Umbilical cord (tissue), 2 donors: ENCODE results near the gene NCOA4. TPM values are rescaled to one million over a fixed set of nuclear protein-coding genes. Genes with fewer than 3 reads are reported as not detected.
"Not testable (repeated sequence)": the region's sequence is repeated elsewhere in the genome, so short reads cannot be mapped to it uniquely, and the experiment has no call there.

Experiments used
- DNase-seq: peaks from one replicate; pipeline ENCODE4 v3.0.0-alpha.2; 2015; ENCODE audit warnings: low spot score
- total RNA-seq: library from RNA; depleted of rRNA; stranded (reverse); fragments of >200 nt; gene quantifications from one replicate; pipeline ENCODE4 v1.2.3, GENCODE V29; 2014; ENCODE audit warnings: low replicate concordance; ENCODE audit not compliant: insufficient read depth

The NCOA4 gene
- total RNA-seq, 1 donor from 2014 or later, result 256 TPM

GRCh38 chr10:46052791-46053375, 22.5 kb upstream of the NCOA4 start:
- no peak for DNase-seq

DNA sequence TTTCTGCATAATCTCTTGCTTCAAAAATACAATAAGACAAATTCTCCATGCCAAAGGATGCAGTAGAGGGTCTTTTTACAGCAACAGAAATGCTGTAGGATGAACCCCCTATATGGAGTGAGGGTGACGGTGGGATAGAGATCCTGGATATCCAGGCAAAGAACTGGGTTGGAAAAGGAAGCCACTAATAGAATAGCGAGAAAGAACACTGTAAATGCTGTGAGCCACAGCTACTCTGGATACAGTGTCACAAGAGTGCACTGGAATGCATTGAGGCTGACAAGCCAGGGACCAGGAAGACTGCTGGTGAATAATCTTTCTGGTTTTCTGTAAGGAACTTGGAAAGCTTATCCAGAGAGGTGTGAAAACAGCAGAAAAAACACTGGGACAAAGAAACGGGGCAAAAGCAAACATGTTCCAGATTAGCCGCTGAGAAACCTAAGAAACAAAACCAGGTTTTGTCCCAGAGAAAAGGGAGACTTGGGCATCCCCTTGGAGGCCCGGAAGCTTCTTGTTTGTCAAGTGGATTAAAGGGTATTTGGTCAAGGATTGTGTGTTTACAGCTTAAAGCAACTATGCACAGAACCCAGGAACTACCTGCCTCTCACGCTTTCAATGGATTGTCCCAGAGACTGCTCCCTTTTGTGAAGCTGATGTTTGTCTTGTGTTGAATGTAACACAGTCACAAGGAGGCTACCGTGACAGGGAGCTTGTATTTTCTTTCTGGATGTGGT, 21.8 kb upstream of the NCOA4 start:
- no peak for DNase-seq

- peak; percentile 24 for DNase-seq
Observed at GRCh38 chr10:46050941-46051623, 20.7 kb upstream of the NCOA4 start.

DNA sequence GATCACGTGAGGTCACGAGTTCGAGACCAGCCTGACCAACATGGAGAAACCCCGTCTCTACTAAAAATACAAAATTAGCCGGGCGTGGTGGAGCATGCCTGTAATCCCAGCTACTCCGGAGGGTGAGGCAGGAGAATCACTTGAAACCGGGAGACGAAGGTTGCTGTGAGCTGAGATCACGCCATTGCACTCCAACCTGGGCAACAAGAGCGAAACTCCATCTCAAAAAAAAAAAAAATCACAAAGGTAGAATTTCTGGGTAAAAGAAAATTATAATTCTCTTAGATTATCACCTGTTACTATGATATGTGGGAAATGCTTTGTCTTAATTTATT, 19.0 kb upstream of the NCOA4 start:
- not testable (repeated sequence) for DNase-seq

DNA sequence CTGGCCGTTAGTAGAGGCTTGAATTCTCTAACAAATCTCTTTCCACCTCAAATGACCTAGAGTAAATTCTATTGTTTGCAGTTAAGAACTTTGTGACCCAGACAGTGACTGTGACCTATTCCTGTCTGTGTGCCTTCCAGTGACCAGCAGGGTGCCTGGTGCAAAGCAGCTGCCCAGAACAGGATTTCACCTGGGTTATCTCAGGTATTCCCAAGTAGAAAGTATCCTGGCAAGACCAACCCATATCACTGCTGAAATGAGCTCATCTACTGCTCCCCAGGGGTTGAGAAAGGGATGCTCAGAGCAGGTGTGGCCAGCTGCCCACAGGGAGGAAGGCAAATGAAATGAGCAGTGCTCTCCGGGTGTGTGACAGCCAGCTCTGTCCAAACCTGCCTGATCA, 17.7 kb upstream of the NCOA4 start:
- DNase-seq, result no peak

GRCh38 chr10:46046261-46046660, 15.8 kb upstream of the NCOA4 start, which contains the start of gene MSMB:
Gene MSMB (minus strand): TSS chr10:46046269. CDS start chr10:46046237, 32 bp downstream.
- no peak for DNase-seq

DNA sequence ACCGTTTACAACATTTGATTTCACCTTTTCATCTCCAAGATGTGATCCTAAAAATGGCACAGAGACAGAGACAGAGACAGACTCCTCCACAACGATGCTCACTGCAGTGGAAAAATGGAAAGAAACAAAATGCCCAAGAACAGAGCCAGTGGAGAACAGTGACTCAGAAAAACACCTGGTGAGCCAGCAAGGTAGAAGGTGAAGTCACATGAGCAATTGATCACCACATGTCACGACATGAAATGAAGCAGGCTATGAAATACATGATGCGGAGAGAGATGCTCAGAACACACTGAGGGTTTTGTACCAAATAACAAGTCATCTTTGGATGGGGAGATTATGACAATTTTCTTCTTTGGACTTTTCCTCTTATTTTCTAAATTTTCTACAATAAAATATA, 12.1 kb upstream of the NCOA4 start:
- no peak for DNase-seq

DNA sequence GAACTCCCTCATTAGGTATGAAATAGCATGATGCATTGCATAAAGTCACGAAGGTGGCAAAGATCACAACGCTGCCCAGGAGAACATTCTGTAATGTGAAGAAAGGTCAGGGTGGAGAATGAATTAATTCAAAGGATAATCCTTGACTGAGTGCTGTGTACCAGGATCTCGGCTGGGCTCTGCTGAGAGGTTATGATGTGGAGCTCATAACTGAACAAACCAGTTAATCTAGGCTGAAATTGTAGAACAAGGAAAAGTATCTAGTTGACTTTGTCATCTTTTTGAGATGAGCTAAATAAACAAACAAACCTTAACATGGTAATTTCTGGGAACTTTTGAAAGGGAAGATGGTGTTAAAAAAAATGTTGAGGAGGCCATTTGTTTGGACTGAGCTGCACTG, 9.6 kb upstream of the NCOA4 start:
- DNase-seq, result no peak

DNA sequence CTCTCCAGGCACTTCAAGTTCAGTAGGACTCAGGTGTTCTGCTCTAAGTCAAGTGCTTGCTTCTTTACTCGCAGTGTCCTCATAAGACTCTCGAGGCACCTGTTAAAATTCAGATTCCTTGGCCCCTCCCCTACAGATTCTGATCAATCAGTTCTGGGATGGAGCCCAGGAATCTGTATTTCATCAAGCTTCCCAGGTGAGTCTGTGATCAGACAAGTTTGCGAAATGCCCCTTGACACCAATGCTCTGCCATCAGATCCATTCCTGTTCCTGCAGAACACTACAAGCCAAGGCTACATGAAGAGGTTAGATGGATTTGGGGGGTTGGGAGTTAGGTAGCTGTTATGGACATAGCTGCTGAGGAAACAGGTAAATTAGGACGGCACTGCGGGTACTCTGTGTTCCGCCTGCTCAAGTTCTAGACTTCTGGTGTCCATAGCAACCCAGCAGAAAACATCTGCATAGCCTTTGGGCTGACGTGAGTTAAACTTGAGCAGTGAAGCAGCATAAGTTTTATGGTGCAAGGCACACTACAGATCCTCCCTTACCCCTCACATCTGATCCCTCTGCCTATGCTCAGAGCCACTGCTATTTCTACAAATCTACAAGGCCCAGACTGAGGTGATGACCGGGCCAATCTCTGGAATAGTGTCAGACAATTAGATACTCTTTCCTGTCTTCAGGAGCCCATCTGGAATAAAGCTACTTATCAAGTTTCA, 6.8 kb upstream of the NCOA4 start:
- no peak for DNase-seq

DNA sequence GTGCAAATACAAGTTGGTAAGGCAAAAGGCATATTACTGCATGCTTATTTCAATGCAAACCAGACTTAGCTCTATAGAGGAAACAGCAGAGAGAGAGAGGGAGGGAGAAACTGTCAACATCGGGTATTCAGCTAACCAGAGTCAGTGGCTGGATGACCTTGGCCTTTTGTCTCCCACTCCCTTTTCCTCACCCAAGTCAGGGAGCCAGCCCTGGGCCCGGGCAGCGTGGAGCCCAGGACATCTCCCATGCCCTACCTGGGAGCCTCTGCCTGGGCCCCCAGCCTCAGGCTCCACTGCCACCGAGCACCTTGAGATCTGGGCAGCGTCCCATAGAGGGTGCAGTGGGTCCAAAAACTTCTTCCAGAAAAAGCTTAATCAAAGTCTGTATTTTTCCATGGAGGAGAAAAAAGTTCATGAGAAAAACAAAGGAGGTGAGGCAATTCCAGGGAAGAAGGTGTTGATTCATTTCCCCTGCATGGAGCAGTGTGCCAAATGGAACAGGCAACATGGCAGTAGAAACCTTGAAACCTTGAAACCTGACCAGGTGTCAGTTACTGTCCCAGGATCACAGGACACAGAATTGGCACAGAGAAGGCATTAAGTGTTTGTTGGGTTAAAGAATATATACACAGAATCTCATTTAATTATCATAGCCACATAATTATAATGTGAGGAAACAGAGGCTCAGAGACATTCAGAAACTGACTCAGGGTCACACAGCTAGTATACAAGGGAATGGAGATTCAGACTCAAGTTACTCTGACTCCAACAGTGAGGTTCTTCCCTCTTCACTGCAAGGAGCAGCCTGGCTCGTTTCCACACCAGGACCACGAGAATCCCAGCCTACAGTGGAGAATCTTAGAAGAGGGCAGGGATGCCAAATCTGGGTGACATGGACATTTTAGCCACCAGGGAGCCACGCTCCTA, 5.8 kb upstream of the NCOA4 start:
- DNase-seq, result no peak

DNA sequence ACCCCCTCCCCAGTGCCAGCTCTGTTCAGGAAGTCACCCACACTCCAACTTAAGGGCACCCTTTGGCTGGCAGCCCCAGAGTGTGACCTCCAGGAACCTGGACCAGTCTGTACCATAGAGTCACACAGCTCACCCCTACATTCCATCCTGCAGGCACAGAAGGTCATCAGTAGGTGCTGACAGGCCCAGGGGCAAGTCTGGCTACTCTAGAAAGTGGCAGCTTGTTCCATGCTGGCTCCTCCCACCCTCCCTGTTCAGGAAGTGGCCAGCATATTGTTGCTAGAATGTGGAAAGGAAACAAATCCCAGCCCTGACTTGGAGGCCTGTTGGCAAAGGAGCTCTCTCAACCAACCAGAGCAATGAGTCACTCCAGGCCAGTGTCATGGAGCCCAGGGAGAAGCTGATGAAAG, 3.2 kb upstream of the NCOA4 start:
- DNase-seq, result no peak

- no peak for DNase-seq
Observed at GRCh38 chr10:46031648-46032532, 1.5 kb upstream of the NCOA4 start.

GRCh38 chr10:46029461-46030030, 877 bp downstream of the NCOA4 start:
- DNase-seq, result no peak

DNA sequence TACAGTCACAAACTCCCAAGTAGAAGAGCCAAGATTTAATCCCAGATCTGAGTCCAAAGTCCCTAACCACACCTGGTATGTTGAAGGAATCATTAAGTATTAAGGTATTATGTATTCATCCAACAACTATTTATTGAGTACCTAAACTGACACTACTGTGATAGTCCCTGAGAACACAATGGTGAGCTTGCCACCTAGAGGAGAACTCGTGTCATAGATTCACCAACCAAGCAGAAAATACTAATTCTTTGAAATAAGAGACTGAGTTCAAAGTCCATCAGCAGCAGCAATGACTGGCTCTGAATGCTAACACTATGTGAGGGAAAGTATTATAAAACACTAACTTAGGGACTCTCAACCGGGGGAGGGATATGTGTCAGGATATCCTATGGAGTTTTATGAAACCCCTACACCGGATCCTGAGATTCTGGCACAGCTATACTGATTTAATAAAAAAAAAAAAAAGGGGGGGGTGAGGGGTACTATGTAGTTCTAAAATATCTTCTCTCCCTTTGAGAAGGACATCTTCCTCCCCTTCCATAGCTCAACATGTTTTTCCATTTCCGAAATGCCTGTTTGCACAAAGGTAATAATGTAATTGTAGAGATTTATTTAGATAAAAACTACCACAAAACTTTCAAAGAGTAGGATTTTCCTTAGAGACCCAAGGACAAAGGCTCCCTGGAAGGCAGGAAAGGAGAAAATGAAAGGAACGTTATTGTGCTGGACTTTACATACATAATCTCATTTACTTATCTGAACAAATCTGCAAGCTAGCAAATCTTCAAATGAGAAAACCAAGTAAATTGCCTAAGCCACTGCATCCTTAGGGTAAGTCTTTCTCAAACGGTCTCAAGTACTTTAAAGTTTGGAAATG, 1.6 kb downstream of the NCOA4 start:
- DNase-seq, result peak; percentile 57

- DNase-seq, result peak; percentile 37
Observed at GRCh38 chr10:46026106-46026505, 4.3 kb downstream of the NCOA4 start.

- no peak for DNase-seq
Observed at GRCh38 chr10:46025406-46025805, 5.0 kb downstream of the NCOA4 start.

DNA sequence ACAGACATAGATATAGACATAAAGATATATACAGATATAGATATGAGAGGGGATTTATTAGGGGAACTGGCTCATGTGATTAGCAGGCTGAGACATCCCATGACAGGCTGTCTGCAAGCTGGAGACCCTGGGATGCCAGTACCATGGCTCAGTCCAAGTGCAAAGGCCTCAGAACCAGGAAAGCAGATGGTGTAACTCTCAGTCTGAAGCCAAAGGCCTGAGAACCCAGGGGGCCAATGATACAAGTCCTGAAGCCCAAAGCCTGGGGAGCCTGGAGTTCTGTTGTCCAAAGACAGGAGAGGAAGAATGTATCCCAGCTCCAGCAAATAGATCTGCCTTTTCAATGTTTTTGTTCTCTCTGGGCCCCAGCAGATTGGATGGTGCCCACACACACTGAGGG, 5.5 kb downstream of the NCOA4 start:
- no peak for DNase-seq

- DNase-seq, result peak; percentile 90
Observed at GRCh38 chr10:46022978-46023702, 7.3 kb downstream of the NCOA4 start.
